ENCODE results near the gene KRT80.

The KRT80 gene

DNA sequence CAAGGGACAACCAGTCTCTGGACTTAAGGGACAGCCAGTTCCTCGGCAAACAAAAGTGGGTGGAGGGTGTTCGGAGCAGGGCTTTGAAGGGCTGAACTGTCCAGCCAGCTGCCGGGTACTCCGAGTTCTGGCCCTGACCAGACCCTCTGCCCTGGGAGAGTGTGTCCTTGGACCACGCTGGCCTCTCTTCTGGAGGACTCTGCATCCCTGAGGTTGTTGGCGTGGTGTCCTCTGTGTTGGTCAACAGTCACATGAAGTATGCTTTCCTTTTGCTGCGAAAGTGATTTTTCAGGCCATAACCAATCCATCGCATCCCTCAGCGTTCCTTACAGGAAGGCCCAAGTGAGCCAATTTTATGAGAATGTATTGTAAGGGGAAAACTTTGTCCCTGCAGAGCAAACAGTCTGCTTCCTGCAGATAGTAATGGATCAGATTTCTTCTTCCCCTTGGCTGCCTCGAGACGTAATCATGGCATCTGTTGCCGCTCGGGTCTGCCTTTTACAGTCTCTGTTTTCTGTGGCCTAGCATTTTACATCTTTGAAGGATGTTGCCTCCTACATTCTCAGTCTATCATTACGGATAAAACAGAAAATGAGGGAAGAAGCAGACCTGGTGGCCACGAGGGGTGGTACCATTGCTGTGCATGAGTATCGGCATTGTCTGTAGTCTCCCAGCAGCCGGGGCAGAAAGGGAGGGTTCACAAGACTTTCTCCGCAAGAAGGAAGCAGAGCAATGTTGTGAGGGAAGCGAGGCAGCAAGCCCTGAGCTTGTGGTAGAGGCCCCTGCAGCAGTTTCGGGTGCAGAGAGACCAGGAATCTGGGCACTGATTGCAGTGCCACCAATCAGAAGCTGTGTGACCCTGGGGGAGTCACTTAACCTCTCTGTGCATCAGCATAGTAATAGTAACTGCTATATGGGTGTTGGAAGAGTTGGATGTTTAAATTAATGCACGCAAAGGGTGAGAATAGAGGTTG, 64.9 kb downstream of the KRT80 start:
- peak; percentile 45 for DNase-seq

DNA sequence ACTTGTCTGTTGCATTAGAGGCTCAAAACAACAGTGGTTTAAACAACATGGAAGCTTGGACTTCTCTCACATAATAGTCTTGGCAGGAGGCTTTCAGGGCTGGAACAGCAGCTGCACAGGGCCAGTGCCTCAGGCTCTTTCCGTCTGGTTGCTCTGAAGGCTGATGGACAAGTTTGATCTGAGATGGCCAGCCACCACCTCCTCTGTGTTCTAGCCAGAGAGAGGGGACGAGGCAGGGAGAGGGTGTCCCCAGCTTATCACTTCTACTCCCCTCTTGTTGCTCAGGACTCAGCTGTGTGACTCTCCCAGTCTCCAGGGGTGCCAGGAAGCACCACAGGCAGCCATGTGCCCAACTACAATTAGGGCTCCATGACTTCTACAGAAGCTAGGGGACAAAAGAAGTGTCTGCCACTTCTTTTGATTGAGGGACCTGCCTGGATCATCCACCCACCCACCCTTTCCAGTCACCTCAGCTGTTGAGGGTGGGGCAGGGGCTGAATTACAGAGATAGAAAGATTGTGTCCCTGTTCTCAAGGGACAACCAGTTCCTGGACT, 65.7 kb downstream of the KRT80 start:
- peak; percentile 28 for DNase-seq

DNA sequence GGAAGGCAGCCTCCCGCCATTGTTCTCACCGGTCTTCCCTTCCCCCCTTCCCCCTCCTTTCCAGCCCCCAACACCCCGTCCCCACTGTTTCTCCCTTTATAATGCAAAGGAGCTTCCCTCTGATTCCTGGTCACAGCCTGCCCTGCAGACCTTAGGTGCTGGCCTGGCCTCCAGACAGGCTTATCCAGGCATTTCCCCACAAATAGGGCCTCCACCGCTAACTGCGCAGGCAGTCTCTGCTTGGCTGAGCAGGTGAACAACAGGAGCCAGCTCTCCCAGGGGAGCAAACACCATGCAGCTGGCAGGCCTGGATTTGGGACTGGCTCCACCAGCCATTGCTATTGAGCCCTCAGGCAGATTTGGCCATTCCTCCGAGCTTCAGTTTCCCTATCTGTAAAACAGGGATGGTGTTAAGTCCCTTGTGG, 66.3 kb downstream of the KRT80 start:
- DNase-seq: peak; percentile 47

DNA sequence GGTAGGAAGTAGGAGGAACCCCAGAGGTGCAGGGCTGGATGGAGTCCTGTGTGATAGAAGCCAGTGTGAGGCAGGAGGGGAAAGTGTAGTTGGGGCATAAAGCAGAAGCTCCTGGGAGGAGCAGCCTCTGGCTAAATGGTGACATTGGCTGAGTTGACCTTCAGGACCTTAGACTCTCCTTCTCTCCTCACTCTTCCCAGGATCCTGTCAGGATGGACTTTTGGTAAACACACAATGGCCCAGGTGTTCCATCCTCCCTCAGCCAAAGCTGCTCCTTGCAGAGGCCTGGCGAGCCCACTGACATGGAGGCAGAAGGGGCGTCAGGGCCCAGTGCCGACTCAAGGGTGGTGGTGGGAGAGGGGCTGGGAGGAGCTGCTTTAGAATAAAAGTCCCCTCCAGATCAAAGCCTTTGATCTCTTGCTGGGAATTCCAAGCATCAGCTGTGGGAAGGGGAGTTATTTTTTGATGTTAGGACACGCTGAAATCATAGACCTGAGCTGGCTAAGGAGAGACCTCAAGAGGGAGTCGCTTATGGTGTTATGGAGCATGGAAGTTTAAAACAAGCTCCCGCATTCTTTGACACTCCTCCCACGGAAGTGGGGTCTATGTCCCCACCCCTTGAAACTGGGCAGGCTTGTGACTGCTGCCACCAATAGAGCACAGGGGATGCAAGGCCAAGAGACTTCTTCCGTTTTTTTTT, 68.2 kb downstream of the KRT80 start:
- DNase-seq: peak; percentile 44

DNA sequence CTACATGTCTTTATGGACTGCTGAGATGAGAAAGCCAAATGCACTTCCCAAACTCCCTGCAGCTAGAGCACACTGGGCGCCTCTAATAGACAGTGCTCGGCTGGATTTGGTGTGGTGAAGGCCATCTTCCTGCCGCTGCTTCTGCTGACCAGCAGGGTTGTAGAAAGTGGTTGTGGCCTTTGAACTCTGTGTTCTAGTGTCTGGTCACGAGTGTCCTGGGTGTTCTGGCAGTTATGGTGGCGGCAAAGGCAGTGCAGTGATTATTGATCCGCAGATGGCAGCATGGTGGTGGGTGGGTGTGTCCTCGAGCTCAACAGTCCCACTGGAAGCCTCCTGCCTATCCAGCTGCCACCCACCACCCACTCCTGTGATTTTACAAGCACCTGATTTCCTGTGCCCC, 68.9 kb downstream of the KRT80 start:
- no peak for DNase-seq

DNA sequence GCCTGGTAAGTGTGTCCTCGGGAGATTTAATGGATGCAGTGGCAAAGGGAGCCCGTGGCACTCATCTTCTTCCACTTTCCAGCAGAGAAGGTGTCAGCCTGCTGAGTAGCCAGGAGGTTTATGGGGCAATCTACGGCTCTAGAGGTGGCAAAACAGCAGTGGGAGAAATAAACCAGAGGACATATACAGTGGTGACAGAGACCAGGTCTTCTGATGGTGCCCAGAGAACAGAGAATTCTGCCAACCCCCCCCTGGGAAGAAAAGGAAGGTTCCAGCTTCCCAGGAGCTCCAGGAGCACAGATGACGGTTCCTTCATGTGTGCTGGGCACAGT, 69.3 kb downstream of the KRT80 start:
- no peak for DNase-seq

DNA sequence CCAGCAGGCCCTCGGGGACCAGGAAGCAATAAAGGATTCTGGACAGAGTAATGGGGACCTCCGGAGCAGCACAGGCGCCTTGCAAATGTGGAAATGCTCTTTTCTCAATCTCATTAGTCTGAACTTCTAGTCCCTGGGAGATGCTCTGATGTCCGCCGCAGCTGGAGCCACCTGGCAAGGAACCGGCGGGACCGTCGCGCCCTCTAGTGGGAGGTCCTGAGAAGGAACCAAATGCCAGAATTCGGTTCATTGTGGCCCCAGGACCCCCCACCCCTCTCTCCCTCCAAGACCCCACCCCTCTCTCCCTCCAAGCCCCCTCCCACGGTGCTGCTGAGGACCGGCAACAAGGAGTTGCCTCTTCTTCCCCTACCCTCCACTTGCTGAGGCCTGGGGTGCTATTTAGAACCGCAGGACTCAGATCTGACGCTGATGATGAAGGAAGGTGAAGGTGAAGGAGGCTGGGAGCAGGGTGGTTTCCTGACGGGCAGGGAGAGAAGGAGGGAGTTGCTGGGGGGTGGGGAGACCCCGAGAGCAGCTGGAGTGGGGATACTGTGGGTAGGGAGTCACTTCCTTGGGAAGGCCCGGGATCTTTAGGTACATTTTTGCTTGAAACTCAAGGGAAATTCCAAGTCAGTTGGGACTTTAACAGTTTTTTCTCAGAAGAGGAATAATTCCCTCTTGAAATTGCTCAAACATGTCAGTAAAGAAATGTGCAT, 69.8 kb downstream of the KRT80 start:
- peak; percentile 84 for DNase-seq

DNA sequence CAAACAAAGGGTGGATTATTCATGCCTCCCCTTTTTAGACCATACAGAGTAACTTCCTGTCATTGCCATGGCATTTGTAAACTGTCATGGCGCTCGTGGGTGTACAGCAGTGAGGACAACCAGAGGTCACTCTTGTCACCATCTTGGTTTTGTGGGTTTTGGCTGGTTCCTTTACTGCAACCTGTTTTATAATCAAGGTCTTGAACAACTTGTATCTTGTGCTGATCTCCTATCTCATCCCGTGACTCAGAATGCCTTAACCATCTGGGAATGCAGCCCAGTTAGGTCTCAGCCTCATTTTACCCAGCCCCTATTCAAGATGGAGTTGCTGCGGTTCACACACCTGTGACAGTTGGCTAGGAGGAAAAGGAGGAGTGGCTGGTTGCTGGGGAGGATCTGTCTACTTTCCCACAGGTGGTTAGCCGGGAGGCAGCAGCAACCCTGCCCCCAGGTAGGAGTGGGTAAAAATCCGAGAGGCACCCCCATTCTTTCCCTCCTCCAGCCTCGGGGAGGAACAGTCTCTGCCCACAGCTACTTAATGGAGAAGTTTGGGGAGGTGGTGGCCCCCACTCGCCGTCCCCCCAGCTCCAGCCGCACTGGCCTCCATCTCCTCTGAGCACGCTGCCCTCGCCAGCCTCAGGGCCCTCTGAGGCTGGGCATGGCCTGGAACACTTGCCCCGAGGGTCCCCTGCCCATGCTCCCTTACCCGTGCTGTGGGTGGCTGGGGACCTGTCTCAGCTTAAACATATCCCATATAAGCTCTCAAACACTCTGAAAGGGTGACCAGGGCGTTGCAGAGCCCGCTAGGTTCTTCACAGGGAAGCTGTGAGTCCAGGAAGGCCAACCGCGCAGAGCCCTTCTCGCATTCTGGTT, 70.6 kb downstream of the KRT80 start:
- DNase-seq: no peak

DNA sequence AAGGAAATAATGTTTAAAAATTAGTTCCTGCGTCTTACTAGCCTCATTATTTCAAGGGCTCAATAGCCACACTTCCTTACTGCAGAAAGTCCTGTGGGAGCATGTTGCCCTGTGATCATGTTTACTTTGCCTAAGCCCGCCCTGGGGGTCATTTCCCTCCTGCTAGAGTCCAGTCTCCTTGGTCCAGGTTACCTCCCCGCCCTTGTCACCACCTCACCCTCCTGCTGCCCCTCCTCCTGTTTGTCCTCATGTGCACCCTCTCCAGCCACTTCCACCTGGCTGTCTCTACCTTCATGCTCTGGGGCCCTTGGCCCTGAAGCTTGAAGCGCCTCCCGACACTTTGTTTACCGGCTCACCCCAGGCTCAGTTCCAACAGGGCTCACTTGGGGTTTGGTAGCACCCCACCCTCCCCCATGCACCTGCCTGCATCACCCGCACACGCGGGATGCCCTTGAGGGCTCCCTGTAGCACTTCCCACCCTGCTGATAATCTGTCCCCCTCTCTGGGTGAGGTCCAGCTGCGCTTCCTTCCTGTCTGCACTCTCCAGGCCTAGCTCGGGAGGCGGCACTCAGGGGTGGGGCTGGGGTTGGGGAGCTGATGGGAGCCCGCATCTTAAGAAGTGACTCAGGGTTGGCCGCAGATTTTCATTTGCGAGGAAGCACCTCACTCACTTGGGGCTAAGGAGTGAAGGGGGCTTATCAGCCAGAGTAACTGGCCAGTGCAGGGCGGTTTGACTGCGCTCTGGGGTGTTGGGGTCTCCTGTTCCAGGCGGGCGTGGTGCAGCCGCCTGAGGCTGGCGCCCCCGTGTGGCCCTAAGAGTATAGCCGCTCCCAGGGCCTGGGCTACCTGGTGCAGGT, 72.2 kb downstream of the KRT80 start:
- peak; percentile 72 for DNase-seq

All from activated CD8-positive, alpha-beta memory T cell treated with anti-CD3 and anti-CD28 coated beads for 24 hours (primary cell).